ENCODE results near the gene RALBP1.

- TF ChIP-seq POLR2A (IDR thresholded peaks at IDR 0.05) (no peak), CTCF (IDR thresholded peaks at IDR 0.05) (no peak)
Observed at GRCh38 chr18:9545029-9545428, 69.7 kb downstream of the RALBP1 start.
